Kidney (tissue), 14 donors: ENCODE results near the gene MYEF2. TPM values are rescaled to one million over a fixed set of nuclear protein-coding genes. Genes with fewer than 3 reads are reported as not detected.

Experiments used
- DNase-seq, 5 donors: peaks; one replicate each; pipeline ENCODE4 v3.0.0-alpha.2; 2013 to 2020
- FAIRE-seq: peaks from 2 replicates; lab custom pipeline; 2012; peaks lifted over from hg19 to GRCh38; lab: Jason Lieb, UNC
- H3K27ac ChIP-seq, 2 donors: one replicate each; pipeline ENCODE4 v1.7.0; 2013; ENCODE audit warnings: low read depth in 2 of 2, low read length in 2 of 2, inconsistent platforms in 1 of 2
- H3K27me3 ChIP-seq: one replicate; pipeline ENCODE4 v1.7.1; 2013; ENCODE audit warnings: low read length, inconsistent platforms; ENCODE audit not compliant: control insufficient read depth, insufficient read depth
- H3K36me3 ChIP-seq, 3 donors: one replicate each; pipeline versions ENCODE4 v1.7.0 to v1.7.1; 2013; ENCODE audit warnings: low read length in 3 of 3, control low read depth in 1 of 3, inconsistent platforms in 1 of 3; ENCODE audit not compliant: insufficient read depth in 3 of 3, control insufficient read depth in 2 of 3
- H3K4me1 ChIP-seq, 3 donors: one replicate each; pipeline versions ENCODE4 v1.7.0 to v1.7.1; 2013; ENCODE audit warnings: low read length in 3 of 3, inconsistent platforms in 1 of 3, low read depth in 1 of 3; ENCODE audit not compliant: control insufficient read depth in 2 of 3, insufficient read depth in 2 of 3
- H3K4me3 ChIP-seq, 3 donors: one replicate each; pipeline versions ENCODE4 v1.7.0 to v1.8.1; 2013; ENCODE audit warnings: low read length in 3 of 3, control low read depth in 1 of 3, inconsistent platforms in 1 of 3
- H3K9ac ChIP-seq, 3 donors: one replicate each; pipeline versions ENCODE4 v1.7.0 to v1.7.1; 2013; ENCODE audit warnings: low read length in 3 of 3, control low read depth in 1 of 3, inconsistent platforms in 1 of 3
- H3K9me3 ChIP-seq, 3 donors: one replicate each; pipeline versions ENCODE4 v1.7.0 to v1.7.1; 2013; ENCODE audit warnings: low read length in 3 of 3, control low read depth in 1 of 3, inconsistent platforms in 1 of 3; ENCODE audit not compliant: control insufficient read depth in 2 of 3, insufficient read depth in 1 of 3
- CTCF ChIP-seq: IDR thresholded peaks from 3 replicates; pipeline ENCODE4 v1.5.1; 2012; ENCODE audit warnings: mild to moderate bottlenecking, moderate library complexity, borderline replicate concordance; ENCODE audit not compliant: insufficient read depth; ENCODE audit errors: extremely low read depth
- intact Hi-C: fragments of 100-400 bp; cut with DNase I; formaldehyde crosslinking; loops from one replicate; pipeline ENCODE4 v1.11.1; 2022
- polyA plus RNA-seq: library from polyadenylated mRNA; stranded (reverse); fragments of 350-450 nt; fragmentation: Illumina TruSeq; extraction: RNeasy Lipid Tissue Mini Kit (QIAGEN cat#74804); gene quantifications from one replicate; pipeline ENCODE4 v1.2.3, GENCODE V29; 2014; ENCODE audit warnings: low read depth, low replicate concordance; ENCODE audit not compliant: insufficient read depth
- total RNA-seq: library from RNA; stranded (reverse); fragmentation: NEBNext Ultra II Directional; extraction: Animal tissue kit (Norgen Biotek cat#: 25700); gene quantifications from one replicate; pipeline ENCODE4 v1.2.1, GENCODE V29; 2021
- donor health status: control.
- donor health status: control.
- donor health status: control.
- donor health status: control.
- donor health status: control.
- donor health status: DM: yes; HTN: yes; CAD: no.
- donor health status: Normal renal cell carcinoma (clear cell type).

MYEF2 gene
- total and polyA plus RNA-seq, 2 donors from 2014 or later: 17.6 to 46.3 TPM

GRCh38 chr15:48147358-48147757 lies 30.7 kb downstream of the MYEF2 start:
- H3K27me3 ChIP-seq: no peaks in the 10 kb centered on the region
- intact Hi-C loops: no loop called here
- FAIRE-seq: no peak

GRCh38 chr15:48145923-48146322 lies 32.2 kb downstream of the MYEF2 start:
- Histone ChIP-seq H3K27me3 (no peaks in the 10 kb centered on the region), H3K36me3 (peaks cover 0 to 2% (median 0%) of the 10 kb centered on the region in 3 donors), H3K4me1 (no peaks in the 10 kb centered on the region), H3K9me3 (no peaks in the 10 kb centered on the region), H3K27ac (no peak overlapping the region), H3K9ac (no peak overlapping the region), H3K4me3 (no peak overlapping the region)
- FAIRE-seq (no peak), DNase-seq (no peak)
- no peak for TF ChIP-seq CTCF
- intact Hi-C loops: no loop called here

More at GRCh38 chr15:48147358-48147757, 30.7 kb downstream of the MYEF2 start:
- H3K4me3 ChIP-seq: no peak overlapping the region
- no peaks in the 10 kb centered on the region for H3K4me1 ChIP-seq
- H3K9me3 ChIP-seq: no peaks in the 10 kb centered on the region
- TF ChIP-seq CTCF: no peak
- H3K27ac ChIP-seq: no peak overlapping the region
- H3K36me3 ChIP-seq: peaks cover 0 to 2% (median 0%) of the 10 kb centered on the region in 3 donors
- no peak for DNase-seq
- H3K9ac ChIP-seq: no peak overlapping the region

- no peak overlapping the region for H3K4me3 ChIP-seq
- peak in 1 of 5 donors; percentile 6 for DNase-seq
- intact Hi-C loops: no loop called here
- H3K9me3 ChIP-seq: no peaks in the 10 kb centered on the region
- no peak for FAIRE-seq
- TF ChIP-seq CTCF: no peak
- H3K9ac ChIP-seq: no peak overlapping the region
- peaks cover 0 to 4% (median 0%) of the 10 kb centered on the region in 3 donors for H3K4me1 ChIP-seq
- H3K27ac ChIP-seq: no peak overlapping the region
- peaks cover 0 to 2% (median 0%) of the 10 kb centered on the region in 3 donors for H3K36me3 ChIP-seq
- no peaks in the 10 kb centered on the region for H3K27me3 ChIP-seq
Observed at GRCh38 chr15:48144889-48145288, 33.2 kb downstream of the MYEF2 start.

- Histone ChIP-seq H3K4me3 (no peak overlapping the region), H3K27me3 (no peaks in the 10 kb centered on the region), H3K27ac (no peak overlapping the region), H3K4me1 (peaks cover 0 to 4% (median 0%) of the 10 kb centered on the region in 3 donors), H3K9ac (no peak overlapping the region), H3K36me3 (peaks cover 0 to 2% (median 0%) of the 10 kb centered on the region in 3 donors), H3K9me3 (no peaks in the 10 kb centered on the region)
- no peak for DNase-seq
- no peak for FAIRE-seq
- intact Hi-C loops: no loop called here
- no peak for TF ChIP-seq CTCF
Observed at GRCh38 chr15:48143856-48144255, 34.2 kb downstream of the MYEF2 start.
